Activated CD8-positive, alpha-beta T cell treated with anti-CD3 and anti-CD28 coated beads, Interleukin-2, amount 10 ng/mL, durations not matched to agents 7 days and 5 days (primary cell): ENCODE data around the gene SLC41A2. TPM values are rescaled to one million over a fixed set of nuclear protein-coding genes. Genes with fewer than 3 reads are reported as not detected.

Experiments used
- ATAC-seq: fragments of 150-1000 bp; cut with Tn5 transposase; one replicate; pipeline ENCODE4 v1.10.0; 2021; ENCODE audit warnings: moderate library complexity
- CTCF ChIA-PET: fragments of 350-600 bp; sonication (Branson Sonifier 250); formaldehyde crosslinking; loops from one replicate; lab custom pipeline; 2021; ENCODE audit warnings: antibody characterized with exemption; lab: Charles Lee
- POLR2A ChIA-PET: fragments of 350-600 bp; sonication (Branson Sonifier 250); formaldehyde crosslinking; loops from one replicate; lab custom pipeline; 2021; ENCODE audit warnings: antibody characterized with exemption; lab: Charles Lee
- DNase-seq: peaks from one replicate; pipeline ENCODE4 v3.0.0-alpha.2; 2020
- H3K27ac Mint-ChIP-seq: one replicate; pipeline ENCODE4 v1.8.0; 2021; ENCODE audit warnings: mild to moderate bottlenecking, mixed read lengths
- H3K27me3 Mint-ChIP-seq: one replicate; pipeline ENCODE4 v1.8.0; 2021; ENCODE audit warnings: low read depth, mixed read lengths
- H3K36me3 Mint-ChIP-seq: one replicate; pipeline ENCODE4 v1.8.0; 2021; ENCODE audit warnings: low read depth, mixed read lengths
- H3K4me1 Mint-ChIP-seq: one replicate; pipeline ENCODE4 v1.8.0; 2021; ENCODE audit warnings: low read depth, mixed read lengths
- H3K4me3 Mint-ChIP-seq: one replicate; pipeline ENCODE4 v1.8.0; 2021; ENCODE audit warnings: mild to moderate bottlenecking, mixed read lengths
- H3K9me3 Mint-ChIP-seq: one replicate; pipeline ENCODE4 v1.8.0; 2022; ENCODE audit warnings: mixed read lengths; ENCODE audit not compliant: insufficient read depth
- total RNA-seq, 2 experiments: library from RNA; stranded (reverse); gene quantifications; one replicate each; pipeline ENCODE4 v1.2.3, GENCODE V29; 2021

Gene SLC41A2, protein sequence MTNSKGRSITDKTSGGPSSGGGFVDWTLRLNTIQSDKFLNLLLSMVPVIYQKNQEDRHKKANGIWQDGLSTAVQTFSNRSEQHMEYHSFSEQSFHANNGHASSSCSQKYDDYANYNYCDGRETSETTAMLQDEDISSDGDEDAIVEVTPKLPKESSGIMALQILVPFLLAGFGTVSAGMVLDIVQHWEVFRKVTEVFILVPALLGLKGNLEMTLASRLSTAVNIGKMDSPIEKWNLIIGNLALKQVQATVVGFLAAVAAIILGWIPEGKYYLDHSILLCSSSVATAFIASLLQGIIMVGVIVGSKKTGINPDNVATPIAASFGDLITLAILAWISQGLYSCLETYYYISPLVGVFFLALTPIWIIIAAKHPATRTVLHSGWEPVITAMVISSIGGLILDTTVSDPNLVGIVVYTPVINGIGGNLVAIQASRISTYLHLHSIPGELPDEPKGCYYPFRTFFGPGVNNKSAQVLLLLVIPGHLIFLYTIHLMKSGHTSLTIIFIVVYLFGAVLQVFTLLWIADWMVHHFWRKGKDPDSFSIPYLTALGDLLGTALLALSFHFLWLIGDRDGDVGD
- 1 to 10 TPM; 2.0 to 2.9 TPM for total RNA-seq

GRCh38 chr12:104958001-104958804 lies at the start of gene SLC41A2:
TSS of gene SLC41A2 (minus strand) at chr12:104958290. CDS start at chr12:104928527, 29,763 bp downstream.
- ChIA-PET POLR2A (no interaction called here), CTCF (interaction anchor here (0.8 to 3.7 kb wide), 17 partner anchors 9 to 576 kb away, joined by 3 to 20 read pairs (median 3); partner anchors contain the start of gene CHST11)
- Mint-ChIP-seq H3K4me1 (peaks cover 19% of the 10 kb centered on the region), H3K27me3 (peaks cover 50% of the 10 kb centered on the region), H3K27ac (peak within 1 kb of the TSS; percentile 75), H3K9me3 (no peaks in the 10 kb centered on the region), H3K36me3 (no peaks in the 10 kb centered on the region), H3K4me3 (peak within 1 kb of the TSS; percentile 88)
- ATAC-seq, result peak; percentile 90
- peak; percentile 74 for DNase-seq

GRCh38 chr12:105001476-105001875 lies 43.4 kb upstream of the SLC41A2 start:
- no peak overlapping the region for H3K27ac Mint-ChIP-seq
- no peak overlapping the region for H3K4me3 Mint-ChIP-seq
- ChIA-PET CTCF (interaction anchor here (1.6 kb wide), 1 partner anchor 211 kb away, joined by 3 read pairs; no protein-coding TSS in a partner anchor), POLR2A (no interaction called here)
- H3K27me3 Mint-ChIP-seq, result no peaks in the 10 kb centered on the region
- DNase-seq (no peak), ATAC-seq (no peak)
- H3K4me1 Mint-ChIP-seq, result peaks cover 3% of the 10 kb centered on the region
- H3K36me3 Mint-ChIP-seq, result peaks cover 86% of the 10 kb centered on the region
- H3K9me3 Mint-ChIP-seq, result peaks cover 4% of the 10 kb centered on the region

DNA sequence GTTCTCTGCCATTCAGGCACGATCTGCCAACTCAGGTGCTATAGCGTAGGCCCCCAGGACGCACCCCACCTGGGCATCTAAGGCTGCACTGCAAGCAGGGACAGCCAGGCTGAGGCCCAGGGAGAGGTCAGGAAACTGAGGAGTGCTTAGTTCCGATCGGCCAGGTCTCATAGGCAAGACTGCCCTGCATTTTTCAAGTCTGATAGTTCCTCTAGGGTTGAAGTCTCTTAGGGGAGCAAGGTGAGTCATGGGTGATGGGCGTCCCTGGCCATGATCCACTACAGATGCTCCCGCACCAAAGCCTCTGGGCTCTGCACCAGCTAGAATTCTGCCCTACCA lies 41.2 kb upstream of the SLC41A2 start:
- ChIA-PET POLR2A (interaction anchor here (0.6 kb wide), 1 partner anchor 115 kb away, joined by 3 read pairs; no protein-coding TSS in a partner anchor), CTCF (no interaction called here)
- Mint-ChIP-seq H3K27ac (no peak overlapping the region), H3K27me3 (no peaks in the 10 kb centered on the region), H3K4me1 (peaks cover 3% of the 10 kb centered on the region), H3K9me3 (peaks cover 4% of the 10 kb centered on the region), H3K36me3 (peaks cover 85% of the 10 kb centered on the region), H3K4me3 (no peak overlapping the region)
- ATAC-seq (no peak), DNase-seq (no peak)

DNA sequence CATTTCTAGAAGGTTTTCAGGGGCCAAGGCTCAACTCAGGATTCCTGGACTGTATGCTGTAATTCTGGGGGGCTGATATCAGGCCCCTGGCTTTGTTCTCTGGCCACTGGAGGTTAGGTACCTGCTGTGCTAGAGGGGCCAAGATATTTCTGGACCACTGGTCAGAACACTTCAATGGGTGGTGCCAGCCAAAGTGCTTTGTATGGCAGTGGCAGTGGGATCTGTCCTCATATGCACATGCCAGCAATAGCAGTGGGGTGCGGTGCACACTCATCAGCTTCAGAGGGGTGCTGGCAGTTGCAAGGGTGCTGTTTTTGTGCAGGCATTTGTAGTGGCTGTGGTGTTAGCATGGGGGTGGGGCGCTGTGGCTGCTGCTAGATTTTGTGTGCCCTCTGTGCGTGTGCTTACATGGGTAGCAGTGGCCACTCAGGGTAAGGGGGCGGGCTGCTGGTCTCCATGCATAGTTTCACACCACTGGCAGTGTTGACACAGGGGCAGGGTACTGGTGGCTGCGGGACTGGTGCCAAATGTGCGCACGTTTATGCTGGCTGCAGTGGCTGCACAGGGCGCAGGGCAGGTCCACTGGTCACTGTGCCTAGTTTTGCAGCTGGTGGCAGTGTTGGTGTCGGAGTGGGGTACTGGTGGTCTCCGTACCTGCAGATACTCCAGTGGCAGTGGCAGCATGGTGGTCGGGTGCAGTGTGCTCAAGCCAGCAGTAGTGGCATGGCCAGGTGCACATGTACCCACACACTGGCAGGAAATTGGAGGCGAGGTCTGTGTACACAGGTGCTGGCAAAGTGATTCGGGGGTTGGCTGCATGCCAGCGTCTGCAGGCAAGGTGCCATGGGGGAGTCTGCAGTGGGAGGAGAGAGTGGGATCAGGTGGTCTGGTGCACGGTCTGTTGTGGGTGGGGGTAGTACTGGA lies 40.6 kb upstream of the SLC41A2 start:
- H3K36me3 Mint-ChIP-seq, result peaks cover 84% of the 10 kb centered on the region
- H3K4me3 Mint-ChIP-seq, result no peak overlapping the region
- H3K27me3 Mint-ChIP-seq, result no peaks in the 10 kb centered on the region
- POLR2A ChIA-PET, result no interaction called here
- CTCF ChIA-PET, result no interaction called here
- peaks cover 4% of the 10 kb centered on the region for H3K9me3 Mint-ChIP-seq
- H3K4me1 Mint-ChIP-seq, result peaks cover 3% of the 10 kb centered on the region
- H3K27ac Mint-ChIP-seq, result no peak overlapping the region
- ATAC-seq, result no peak
- DNase-seq, result no peak

- peaks cover 79% of the 10 kb centered on the region for H3K36me3 Mint-ChIP-seq
- H3K27ac Mint-ChIP-seq, result no peak overlapping the region
- H3K4me1 Mint-ChIP-seq, result peaks cover 3% of the 10 kb centered on the region
- no peak for DNase-seq
- CTCF ChIA-PET, result no interaction called here
- POLR2A ChIA-PET, result no interaction called here
- no peak for ATAC-seq
- H3K4me3 Mint-ChIP-seq, result no peak overlapping the region
- peaks cover 4% of the 10 kb centered on the region for H3K9me3 Mint-ChIP-seq
- H3K27me3 Mint-ChIP-seq, result no peaks in the 10 kb centered on the region
Measured at GRCh38 chr12:104997541-104997940, 39.5 kb upstream of the SLC41A2 start.

DNA sequence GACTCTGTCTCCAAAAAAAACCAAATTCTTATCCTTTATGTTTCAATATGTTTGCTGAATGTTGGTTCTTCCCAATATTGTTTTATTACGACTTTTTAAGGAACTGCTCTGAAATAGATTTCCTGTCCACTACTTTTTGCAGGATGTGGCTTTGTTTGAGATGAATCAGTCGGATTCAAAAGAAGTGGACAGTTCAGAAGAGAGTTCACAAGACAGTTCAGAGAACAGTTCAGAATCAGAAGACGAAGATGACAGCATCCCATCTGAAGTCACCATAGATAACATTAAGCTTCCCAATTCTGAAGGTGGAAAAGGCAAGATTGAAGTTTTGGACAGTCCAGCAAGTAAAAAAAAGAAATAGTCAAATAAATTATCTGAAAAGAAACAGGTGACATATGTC lies 36.2 kb upstream of the SLC41A2 start:
- POLR2A ChIA-PET, result no interaction called here

GRCh38 chr12:104991565-104992128 lies 33.6 kb upstream of the SLC41A2 start:
- ChIA-PET POLR2A (no interaction called here), CTCF (interaction anchor here (2.0 kb wide), 1 partner anchor 12 kb away, joined by 6 read pairs; no protein-coding TSS in a partner anchor)
- Mint-ChIP-seq H3K27ac (no peak overlapping the region), H3K36me3 (peaks cover 61% of the 10 kb centered on the region), H3K9me3 (no peaks in the 10 kb centered on the region), H3K4me3 (no peak overlapping the region), H3K27me3 (no peaks in the 10 kb centered on the region), H3K4me1 (peaks cover 24% of the 10 kb centered on the region)
- DNase-seq (no peak), ATAC-seq (no peak)

More for the DNA sequence above, 36.2 kb upstream of the SLC41A2 start:
- H3K9me3 Mint-ChIP-seq, result no peaks in the 10 kb centered on the region
- H3K27me3 Mint-ChIP-seq, result no peaks in the 10 kb centered on the region
- H3K36me3 Mint-ChIP-seq, result peaks cover 69% of the 10 kb centered on the region
- no peak overlapping the region for H3K4me3 Mint-ChIP-seq
- DNase-seq (no peak), ATAC-seq (no peak)
- peaks cover 3% of the 10 kb centered on the region for H3K4me1 Mint-ChIP-seq
- CTCF ChIA-PET, result interaction anchor here (1.1 kb wide), 1 partner anchor 9 kb away, joined by 3 read pairs; no protein-coding TSS in a partner anchor
- H3K27ac Mint-ChIP-seq, result no peak overlapping the region

DNA sequence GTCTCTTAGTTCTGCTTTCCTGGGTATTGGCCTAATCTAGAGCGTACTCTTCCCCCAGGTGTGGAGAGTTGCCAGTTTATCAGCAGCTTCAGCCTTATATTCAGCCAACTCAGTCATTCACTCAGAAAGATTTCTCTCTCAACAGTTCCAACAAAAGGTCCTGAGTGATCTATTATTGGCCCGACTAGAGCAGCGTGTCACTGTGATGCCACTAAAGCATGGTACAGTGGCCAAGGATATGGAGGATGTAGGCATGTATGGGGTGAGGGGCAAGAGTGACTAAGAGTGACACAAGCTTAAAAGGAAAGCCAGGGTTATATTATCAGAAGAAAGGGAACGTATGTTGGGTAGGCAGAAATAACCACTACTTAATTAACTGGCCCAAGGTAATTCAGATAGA lies 32.9 kb upstream of the SLC41A2 start:
- H3K36me3 Mint-ChIP-seq, result peaks cover 58% of the 10 kb centered on the region
- ChIA-PET CTCF (interaction anchor here (0.8 to 2.0 kb wide), 2 partner anchors 11 to 13 kb away, joined by 3 to 6 read pairs; no protein-coding TSS in a partner anchor), POLR2A (no interaction called here)
- no peak for ATAC-seq
- H3K4me3 Mint-ChIP-seq, result no peak overlapping the region
- DNase-seq, result no peak
- no peaks in the 10 kb centered on the region for H3K27me3 Mint-ChIP-seq
- no peak overlapping the region for H3K27ac Mint-ChIP-seq
- peaks cover 27% of the 10 kb centered on the region for H3K4me1 Mint-ChIP-seq
- no peaks in the 10 kb centered on the region for H3K9me3 Mint-ChIP-seq

- H3K9me3 Mint-ChIP-seq, result no peaks in the 10 kb centered on the region
- peaks cover 27% of the 10 kb centered on the region for H3K36me3 Mint-ChIP-seq
- peak within 1 kb of the TSS; percentile 71 for H3K27ac Mint-ChIP-seq
- peaks cover 35% of the 10 kb centered on the region for H3K4me1 Mint-ChIP-seq
- peaks cover 12% of the 10 kb centered on the region for H3K27me3 Mint-ChIP-seq
- POLR2A ChIA-PET, result interaction anchor here (0.6 to 0.8 kb wide), 2 partner anchors 9 to 299 kb away, joined by 3 read pairs; no protein-coding TSS in a partner anchor
- ATAC-seq (peak; percentile 99), DNase-seq (peak; percentile 90)
- H3K4me3 Mint-ChIP-seq, result peak within 1 kb of the TSS; percentile 81
- CTCF ChIA-PET, result interaction anchor here (1.1 to 1.7 kb wide), 4 partner anchors 13 to 68 kb away, joined by 3 to 8 read pairs (median 4); no protein-coding TSS in a partner anchor
Measured at GRCh38 chr12:104986022-104986941, 28.2 kb upstream of the SLC41A2 start, which contains the start of gene NOPCHAP1. TSS of gene NOPCHAP1 (plus strand) at chr12:104986316. CDS start at chr12:104986353, 37 bp downstream.

DNA sequence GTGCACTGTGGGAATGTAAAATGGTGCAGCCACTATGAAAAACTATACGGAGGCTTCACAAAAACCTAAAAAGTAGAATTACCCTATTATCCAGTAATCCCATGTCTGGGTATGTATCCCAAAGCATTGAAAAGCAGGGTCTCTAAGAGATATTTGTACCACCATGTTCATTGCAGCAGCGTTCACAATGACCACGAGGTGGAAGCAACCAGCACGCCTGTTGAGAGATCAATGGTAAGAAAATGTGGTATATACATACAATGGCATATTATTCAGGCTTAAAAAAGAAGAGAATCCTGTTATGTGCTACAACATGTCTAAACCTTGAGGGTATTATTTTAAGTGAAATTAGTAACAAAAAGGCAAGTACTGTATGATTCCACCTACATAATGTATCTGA lies 27.1 kb upstream of the SLC41A2 start:
- ChIA-PET POLR2A (no interaction called here), CTCF (interaction anchor here (1.0 to 1.2 kb wide), 2 partner anchors 12 to 26 kb away, joined by 3 read pairs; no protein-coding TSS in a partner anchor)
- Mint-ChIP-seq H3K4me3 (peak overlapping the region; percentile 81), H3K27ac (no peak overlapping the region), H3K9me3 (no peaks in the 10 kb centered on the region), H3K4me1 (peaks cover 35% of the 10 kb centered on the region), H3K27me3 (peaks cover 18% of the 10 kb centered on the region), H3K36me3 (peaks cover 23% of the 10 kb centered on the region)
- no peak for ATAC-seq
- no peak for DNase-seq
